ENCODE data around the gene SLC27A2. TPM values are rescaled to one million over a fixed set of nuclear protein-coding genes. Genes with fewer than 3 reads are reported as not detected.

The SLC27A2 gene
- total RNA-seq, result under 0.01 and 2.3 TPM in 2 replicates

DNA sequence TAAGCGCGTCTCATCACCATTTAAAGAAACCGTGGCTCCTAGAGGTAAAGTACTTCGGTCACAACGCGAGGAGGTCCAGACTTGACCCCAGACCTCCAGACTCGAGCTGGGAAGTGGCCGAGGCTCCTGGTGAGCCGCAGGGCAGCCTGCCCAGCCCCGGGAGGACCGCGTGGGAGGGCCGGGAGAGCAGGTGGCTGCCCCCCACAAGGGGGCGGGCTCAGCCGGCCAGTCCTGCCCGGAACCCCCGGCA is at the start of gene SLC27A2:
Gene SLC27A2 (plus strand): TSS at position 228 of the 250 bp plus-strand sequence. CDS start 232 bp downstream, outside the sequence.

GRCh38 chr15:50265620-50266019 is 83.6 kb downstream of the SLC27A2 start, which contains the start of gene HDC:
Gene HDC (minus strand): TSS chr15:50265726. CDS start chr15:50265623, 103 bp downstream.

Other genes starting within 250 kb of the SLC27A2 start
- gene ATP8B4, start 63.0 kb upstream of the SLC27A2 start, total RNA-seq, result 0.19 and 10.7 TPM in 2 replicates
- gene HDC, start 83.5 kb downstream of the SLC27A2 start, total RNA-seq, result not detected in 2 replicates
- gene GABPB1, start 173.0 kb downstream of the SLC27A2 start, total RNA-seq, result 51.3 and 61.9 TPM in 2 replicates
- 38.2 and 46.8 TPM in 2 replicates for gene USP8, start 242.2 kb downstream of the SLC27A2 start, total RNA-seq